Prostate gland (tissue), 2 donors: ENCODE data around the gene SPATC1L. TPM values are rescaled to one million over a fixed set of nuclear protein-coding genes. Genes with fewer than 3 reads are reported as not detected.
"Not testable (repeated sequence)": the region's sequence is repeated elsewhere in the genome, so short reads cannot be mapped to it uniquely, and the experiment has no call there.

Experiments used
- DNase-seq: peaks from one replicate; pipeline ENCODE4 v3.0.0-alpha.2; 2019; ENCODE audit warnings: low spot score
- H3K27ac ChIP-seq, 2 donors: fragments of 200-600 bp; sonication (generic); 2 replicates each; pipeline ENCODE4 v1.5.1; 2017 to 2019
- H3K27me3 ChIP-seq: fragments of 200-600 bp; sonication (generic); replicated peaks from 2 replicates; pipeline ENCODE4 v1.5.1; 2019; ENCODE audit not compliant: insufficient read depth
- H3K36me3 ChIP-seq, 2 donors: fragments of 200-600 bp; sonication (generic); 1 replicate in 1 of 2; 2 replicates in 1 of 2; pipeline versions ENCODE4 v1.5.1 to v1.8.1; 2017 to 2019
- H3K4me1 ChIP-seq: fragments of 200-600 bp; sonication (generic); replicated peaks from 2 replicates; pipeline ENCODE4 v1.5.1; 2019
- H3K4me3 ChIP-seq, 2 donors: fragments of 200-600 bp; sonication (generic); 2 replicates each; pipeline ENCODE4 v1.5.1; 2017 to 2019
- H3K9me3 ChIP-seq: fragments of 200-600 bp; sonication (generic); 2 replicates; pipeline ENCODE4 v1.5.1; 2017
- CTCF ChIP-seq, 4 experiments: fragments of 200-600 bp in 2 of 4; fragments of 450-650 bp in 2 of 4; sonication (generic) in 2 of 4; IDR thresholded peaks; 1 replicate in 3 of 4; 2 replicates in 1 of 4; pipeline ENCODE4 v1.5.1; 2016 to 2019; ENCODE audit warnings: antibody characterized with exemption in 4 of 4, mild to moderate bottlenecking in 2 of 4, moderate library complexity in 2 of 4
- POLR2A ChIP-seq: fragments of 450-650 bp; IDR thresholded peaks from one replicate; pipeline ENCODE4 v1.6.1; 2016; ENCODE audit warnings: antibody characterized with exemption, mild to moderate bottlenecking
- POLR2AphosphoS5 ChIP-seq: sonication (generic); formaldehyde crosslinking; IDR thresholded peaks from one replicate; pipeline ENCODE4 v1.6.1; 2017; ENCODE audit warnings: antibody characterized with exemption
- WGBS: methylation state at CpG from one replicate; pipeline ENCODE4 v1.1.5; 2018; 5-methylcytosine and 5-hydroxymethylcytosine counted together
- intact Hi-C: fragments of 100-400 bp; cut with DNase I; formaldehyde crosslinking; loops from one replicate; pipeline ENCODE4 v1.14.2; 2022
- total RNA-seq, 2 donors: library from RNA; depleted of rRNA; stranded (reverse); fragments of >200 nt; gene quantifications; one replicate each; pipeline ENCODE4 v1.1.0, GENCODE V29; 2016

Gene SPATC1L
- total RNA-seq, 2 donors from 2014 or later = 42.0 to 79.4 TPM

- Histone ChIP-seq H3K27ac (no peak overlapping the region), H3K27me3 (no peaks in the 10 kb centered on the region), H3K4me3 (no peak overlapping the region), H3K9me3 (no peaks in the 10 kb centered on the region), H3K4me1 (no peaks in the 10 kb centered on the region), H3K36me3 (no peaks in the 10 kb centered on the region)
- intact Hi-C loops = loop anchor here (10.0 kb wide), 1 partner anchor 140 kb away; the partner anchor contains the start of genes MCM3AP and YBEY
- WGBS = 95% methylated on average over 40 of the region's 51 CpGs
- no peak for DNase-seq
- TF ChIP-seq CTCF (IDR thresholded peaks at IDR 0.05) (no peak), POLR2AphosphoS5 (no peak), POLR2A (no peak)
Measured at GRCh38 chr21:46145159-46145839, 39.0 kb downstream of the SPATC1L start.

GRCh38 chr21:46144464-46145070 is 39.7 kb downstream of the SPATC1L start:
- H3K27me3 ChIP-seq = no peaks in the 10 kb centered on the region
- intact Hi-C loops = loop anchor here (5.0 to 10.0 kb wide), 3 partner anchors 38 to 140 kb away; partner anchors contain the start of genes LSS, MCM3AP, SPATC1L and YBEY
- 48% methylated on average over 4 of the region's 4 CpGs for WGBS
- H3K36me3 ChIP-seq = no peaks in the 10 kb centered on the region
- no peak for TF ChIP-seq POLR2AphosphoS5
- TF ChIP-seq CTCF (IDR thresholded peaks at IDR 0.05) = no peak
- TF ChIP-seq POLR2A = no peak
- peak overlapping the region in 1 of 2 donors; percentile 69 for H3K27ac ChIP-seq
- no peaks in the 10 kb centered on the region for H3K9me3 ChIP-seq
- H3K4me1 ChIP-seq = no peaks in the 10 kb centered on the region
- H3K4me3 ChIP-seq = no peak overlapping the region
- no peak for DNase-seq

- intact Hi-C loops = loop anchor here (5.0 to 10.0 kb wide), 3 partner anchors 39 to 142 kb away; partner anchors contain the start of genes LSS, MCM3AP, SPATC1L and YBEY
- H3K36me3 ChIP-seq = no peaks in the 10 kb centered on the region
- H3K27ac ChIP-seq = no peak overlapping the region
- TF ChIP-seq POLR2AphosphoS5 (no peak), CTCF (IDR thresholded peaks at IDR 0.05) (no peak), POLR2A (no peak)
- WGBS = 74% methylated on average over 21 of the region's 21 CpGs
- H3K9me3 ChIP-seq = no peaks in the 10 kb centered on the region
- H3K4me3 ChIP-seq = no peak overlapping the region
- no peaks in the 10 kb centered on the region for H3K4me1 ChIP-seq
- DNase-seq = no peak
- no peaks in the 10 kb centered on the region for H3K27me3 ChIP-seq
Measured at GRCh38 chr21:46142582-46143473, 41.4 kb downstream of the SPATC1L start.

- DNase-seq = no peak
- no peaks in the 10 kb centered on the region for H3K36me3 ChIP-seq
- H3K4me1 ChIP-seq = no peaks in the 10 kb centered on the region
- TF ChIP-seq CTCF (IDR thresholded peaks at IDR 0.05) = no peak
- no peak for TF ChIP-seq POLR2A
- whole genome bisulfite sequencing = 88% methylated on average over 45 of the region's 45 CpGs
- H3K9me3 ChIP-seq = no peaks in the 10 kb centered on the region
- intact Hi-C loops = loop anchor here (5.0 to 10.0 kb wide), 3 partner anchors 40 to 143 kb away; partner anchors contain the start of genes LSS, MCM3AP, SPATC1L and YBEY
- H3K27me3 ChIP-seq = no peaks in the 10 kb centered on the region
- H3K27ac ChIP-seq = no peak overlapping the region
- no peak overlapping the region for H3K4me3 ChIP-seq
Measured at GRCh38 chr21:46141767-46142581, 42.3 kb downstream of the SPATC1L start.

GRCh38 chr21:46140352-46141003 is 43.8 kb downstream of the SPATC1L start:
- not testable (repeated sequence) for H3K36me3 ChIP-seq, H3K27me3 ChIP-seq, H3K9me3 ChIP-seq, H3K4me3 ChIP-seq, H3K4me1 ChIP-seq, DNase-seq
- H3K27ac ChIP-seq = peak overlapping the region in 1 of 2 donors; percentile 19
- 25% methylated on average over 29 of the region's 29 CpGs for WGBS
- intact Hi-C loops = loop anchor here (5.0 to 10.0 kb wide), 3 partner anchors 42 to 144 kb away; partner anchors contain the start of genes LSS, MCM3AP, SPATC1L and YBEY
